HG03558 (cell line): Measurements from ENCODE around the gene TAF5L.
"Not testable (repeated sequence)": the region's sequence is repeated elsewhere in the genome, so short reads cannot be mapped to it uniquely, and the experiment has no call there.

Source experiments
- ATAC-seq: cut with Tn5 transposase; IDR thresholded peaks from one replicate; pipeline ENCODE4 v1.9.1; 2021; ENCODE audit warnings: moderate number of reproducible peaks; ENCODE audit not compliant: unreplicated experiment; ENCODE audit errors: extremely low read depth

TAF5L gene

DNA sequence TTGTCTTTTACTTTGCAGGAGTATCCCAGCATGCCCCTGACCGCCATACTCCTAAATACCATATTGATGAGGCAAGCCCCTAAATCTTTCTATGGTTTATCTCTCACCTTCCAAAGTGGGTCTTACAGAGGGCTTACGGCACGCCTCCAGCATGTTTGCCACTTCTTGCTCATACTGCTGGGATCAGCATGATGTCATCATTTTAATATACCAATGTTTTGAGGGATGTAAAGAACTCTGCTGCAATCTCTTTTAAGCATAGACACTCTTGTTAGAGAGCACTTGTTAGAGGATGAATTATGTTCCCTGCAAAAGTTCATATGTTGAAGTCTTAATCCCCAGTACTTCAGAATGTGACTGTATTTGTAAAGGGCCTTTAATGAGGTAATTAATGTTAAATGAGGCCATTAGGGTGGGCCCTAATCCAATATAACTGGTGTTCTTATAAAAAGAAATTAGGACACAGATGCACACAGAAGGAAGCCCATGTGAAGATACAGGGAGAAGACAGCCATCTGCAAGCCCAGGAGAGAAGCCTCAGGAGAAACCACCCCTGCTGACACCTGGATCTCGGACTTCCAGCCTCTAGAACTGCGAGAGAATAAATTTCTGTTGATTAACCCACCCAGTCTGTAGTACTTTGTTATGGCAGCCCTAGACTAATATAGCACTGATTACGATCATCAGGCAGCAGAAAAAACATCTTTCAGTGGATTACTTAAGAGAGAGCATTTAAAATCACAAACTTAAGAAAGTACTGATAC lies 51.1 kb downstream of the TAF5L start:
- ATAC-seq = no peak

DNA sequence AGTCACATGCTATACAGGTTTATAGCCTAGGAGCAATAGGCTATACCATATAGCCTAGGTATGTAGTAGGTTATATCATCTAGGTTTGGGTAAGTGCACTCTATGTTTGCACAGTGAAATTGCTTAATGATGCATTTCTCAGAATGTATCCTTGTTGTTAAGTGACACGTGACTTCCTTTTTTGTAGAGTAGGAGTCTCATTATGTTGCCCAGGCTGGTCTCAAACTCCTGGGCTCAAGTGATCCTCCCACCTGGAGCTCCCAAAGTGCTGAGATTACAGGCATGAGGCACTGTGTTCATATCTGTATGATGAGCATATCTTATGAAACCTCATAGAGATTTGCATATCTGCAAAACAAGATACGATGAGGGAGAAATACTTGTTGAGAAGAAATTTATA lies 53.6 kb downstream of the TAF5L start:
- ATAC-seq = no peak

DNA sequence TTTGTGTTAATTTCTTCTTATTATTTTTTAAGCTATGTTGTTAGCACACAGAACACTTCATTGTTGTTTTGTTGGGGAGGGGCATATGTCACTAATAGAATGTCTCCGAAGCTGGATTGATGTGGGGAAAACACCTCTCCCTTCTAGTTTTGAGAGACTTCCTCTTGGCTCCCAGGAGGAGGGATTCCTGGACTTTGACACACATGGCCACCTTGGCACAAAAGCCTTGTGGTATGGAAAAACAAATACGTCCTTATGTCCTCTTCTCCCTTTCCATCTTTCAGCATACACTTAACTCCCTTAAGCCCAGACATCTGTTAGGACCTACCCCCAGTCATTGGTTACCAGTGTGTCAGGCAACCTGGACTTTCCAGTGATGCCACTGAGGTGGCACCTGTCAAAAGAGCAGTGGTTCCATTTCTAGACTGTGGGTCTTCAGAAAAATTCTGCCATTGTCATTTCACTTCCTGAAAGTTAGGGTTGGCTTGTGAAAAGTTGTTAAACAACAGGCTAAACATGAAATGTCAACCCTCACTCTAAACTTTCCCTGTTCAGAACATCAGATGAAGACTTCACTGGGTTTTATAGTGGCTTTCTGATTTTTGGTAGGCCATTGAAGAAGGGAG lies 54.9 kb downstream of the TAF5L start:
- no peak for ATAC-seq

DNA sequence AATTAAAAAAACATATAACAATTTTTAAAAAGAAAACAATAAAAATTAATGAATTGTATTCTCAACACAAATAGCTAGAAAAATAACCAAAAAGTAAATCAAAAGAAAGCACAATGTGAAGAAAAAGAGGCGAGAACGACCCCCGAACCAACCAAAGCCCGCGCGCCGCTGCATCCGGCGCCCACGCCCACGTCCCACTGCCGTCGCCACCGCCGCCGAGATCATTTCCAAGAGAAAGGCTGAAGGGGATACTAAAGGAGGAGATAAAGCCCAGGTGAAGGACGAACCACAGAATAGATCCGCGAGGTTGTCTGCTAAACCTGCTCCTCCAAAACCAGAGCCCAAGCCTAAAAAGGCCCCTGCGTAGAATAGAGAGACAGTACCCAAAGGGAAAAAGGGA lies 55.6 kb downstream of the TAF5L start:
- no peak for ATAC-seq

DNA sequence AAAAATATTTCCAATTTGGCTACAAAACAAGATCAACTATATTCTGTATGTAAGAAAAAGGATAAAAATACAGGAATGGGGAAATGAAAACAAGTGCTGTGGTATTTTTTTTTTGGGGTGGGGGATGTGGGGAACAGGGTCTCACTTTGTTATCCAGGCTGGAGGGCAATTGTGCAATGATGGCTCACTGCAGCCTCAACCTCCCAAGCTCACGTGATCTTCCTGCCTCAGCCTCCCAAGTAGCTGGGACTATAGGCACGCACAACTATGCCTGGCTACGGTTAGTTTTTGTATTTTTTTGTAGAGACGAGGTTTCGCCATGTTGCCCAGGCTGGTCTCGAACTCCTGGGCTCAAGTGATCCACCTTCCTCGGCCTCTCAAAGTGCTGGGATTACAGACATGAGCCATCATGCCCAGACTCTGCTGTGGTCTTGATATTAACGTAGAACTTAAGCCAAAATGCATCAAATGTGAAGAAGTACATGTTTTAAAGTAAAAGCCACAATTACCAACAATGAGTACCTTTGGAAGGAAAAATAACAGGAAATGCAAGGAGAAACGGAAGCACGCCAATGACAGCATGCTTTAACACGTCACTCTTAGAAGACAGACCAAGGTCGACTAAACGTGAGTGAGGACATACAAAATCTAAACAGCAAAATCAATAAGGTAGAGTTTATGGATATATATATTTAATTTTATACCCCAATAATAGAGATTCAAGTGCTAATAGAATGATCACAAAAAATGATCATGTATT lies 58.6 kb downstream of the TAF5L start:
- no peak for ATAC-seq

DNA sequence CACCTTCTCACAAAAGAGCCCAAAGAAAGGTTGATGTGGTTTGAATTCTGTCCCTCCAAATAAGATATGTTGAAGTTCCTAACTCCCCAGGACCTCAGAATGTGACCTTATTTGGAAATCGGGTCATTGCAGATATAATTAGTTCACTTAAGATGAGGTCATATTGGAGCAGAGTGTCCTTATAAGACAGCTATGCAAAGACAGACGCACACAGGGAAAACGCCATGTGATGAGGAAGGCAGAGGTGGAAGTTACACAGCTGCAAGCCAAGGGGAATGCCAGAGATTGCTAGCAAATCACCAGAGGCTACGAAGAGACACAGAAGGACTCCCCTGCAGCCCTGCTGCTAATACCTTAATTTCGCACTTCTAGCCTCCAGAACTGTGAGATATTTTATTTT lies 62.2 kb downstream of the TAF5L start:
- no peak for ATAC-seq

DNA sequence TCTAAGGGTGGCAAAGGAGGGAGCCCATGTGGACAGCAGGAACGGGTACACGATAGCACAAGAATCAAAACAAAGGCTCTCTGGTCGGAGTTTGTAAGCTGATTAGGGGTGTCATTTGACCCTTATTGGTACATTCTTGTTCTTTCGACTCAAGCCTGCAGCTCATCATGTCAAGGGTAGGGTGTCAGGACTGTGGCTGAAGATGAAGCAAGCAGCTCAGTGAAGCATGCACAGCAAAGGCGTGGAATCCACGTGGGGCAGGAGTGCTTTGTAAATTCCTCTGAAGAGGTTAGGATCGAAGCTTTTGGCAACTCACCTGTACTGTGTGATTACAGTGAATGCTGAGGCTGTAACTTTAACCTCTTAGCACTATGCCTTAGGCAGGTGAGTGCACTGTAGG lies 62.7 kb downstream of the TAF5L start:
- ATAC-seq = no peak

DNA sequence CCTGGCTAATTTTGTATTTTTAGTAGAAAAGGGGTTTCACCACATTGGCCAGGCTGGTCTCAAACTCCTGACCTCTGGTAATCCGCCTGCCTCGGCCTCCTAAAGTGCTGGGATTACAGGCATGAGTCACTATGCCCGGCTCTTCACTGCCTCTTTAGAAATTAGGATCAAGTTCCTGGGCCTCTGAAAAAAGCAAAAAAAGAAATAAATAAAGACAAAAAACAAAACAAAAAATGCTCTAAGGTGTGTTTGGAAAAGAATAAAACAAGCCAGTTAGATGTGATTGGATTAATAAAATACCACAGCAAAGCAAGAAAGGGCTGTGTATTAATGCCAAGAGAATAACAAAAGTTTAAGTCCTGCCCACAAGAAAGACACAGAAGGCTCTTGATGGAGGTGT lies 63.2 kb downstream of the TAF5L start:
- ATAC-seq = no peak

DNA sequence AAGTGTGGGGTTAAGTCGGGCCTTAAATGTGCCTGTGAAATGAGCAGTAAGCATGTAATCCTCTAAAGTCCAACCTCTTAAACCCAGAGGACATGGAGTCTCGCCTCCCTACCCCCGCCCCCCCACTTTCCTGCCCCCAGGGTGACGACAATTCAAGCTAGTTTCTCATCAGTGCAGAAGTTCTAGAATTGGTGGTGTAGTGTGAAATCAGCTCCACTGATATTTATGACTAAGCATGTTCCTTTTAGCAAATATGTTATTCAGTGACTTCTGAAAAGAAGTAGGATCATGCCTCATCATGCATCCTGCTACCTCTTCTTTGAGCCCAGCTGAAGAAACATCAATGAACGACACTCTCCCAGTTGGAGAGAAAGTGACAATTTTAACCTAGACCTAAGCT lies 64.8 kb downstream of the TAF5L start:
- ATAC-seq = no peak

DNA sequence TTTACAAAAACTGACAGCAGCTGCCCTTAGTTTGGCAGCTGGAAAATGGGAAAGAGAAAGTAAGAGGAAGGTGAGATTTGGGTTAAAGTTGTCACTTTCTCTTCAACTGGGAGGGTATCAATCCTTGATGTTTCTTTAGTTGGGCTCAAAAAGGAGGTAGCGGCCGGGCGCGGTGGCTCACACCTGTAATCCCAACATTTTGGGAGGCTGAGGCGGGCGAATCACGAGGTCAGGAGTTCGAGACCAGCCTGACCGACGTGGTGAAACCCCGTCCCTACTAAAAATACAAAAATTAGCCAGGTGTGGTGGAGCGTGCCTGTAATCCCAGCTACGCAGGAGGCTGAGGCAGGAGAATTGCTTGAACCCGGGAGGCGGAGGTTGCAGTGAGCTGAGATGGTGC lies 65.8 kb downstream of the TAF5L start:
- not testable (repeated sequence) for ATAC-seq

DNA sequence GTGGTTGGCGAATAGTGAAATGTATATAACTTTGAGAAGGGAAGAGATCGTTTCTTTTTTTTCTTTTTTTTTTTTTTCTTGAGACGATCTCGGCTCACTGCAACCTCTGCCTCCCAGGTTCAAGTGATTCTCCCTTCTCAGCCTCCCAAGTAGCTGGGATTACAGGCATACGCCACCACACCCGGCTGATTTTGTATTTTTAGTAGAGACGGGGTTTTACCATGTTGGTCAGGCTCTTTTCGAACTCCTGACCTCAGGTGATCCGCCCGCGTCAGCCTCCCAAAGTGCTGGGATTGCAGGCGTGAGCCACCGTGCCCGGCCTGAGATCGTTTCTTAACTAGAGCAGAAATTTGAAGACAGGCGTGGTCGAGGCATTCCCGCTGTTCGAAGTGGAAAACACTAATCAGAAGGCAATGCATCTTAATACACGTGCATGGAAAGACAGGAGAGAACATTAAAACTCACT lies 66.6 kb downstream of the TAF5L start:
- not testable (repeated sequence) for ATAC-seq

DNA sequence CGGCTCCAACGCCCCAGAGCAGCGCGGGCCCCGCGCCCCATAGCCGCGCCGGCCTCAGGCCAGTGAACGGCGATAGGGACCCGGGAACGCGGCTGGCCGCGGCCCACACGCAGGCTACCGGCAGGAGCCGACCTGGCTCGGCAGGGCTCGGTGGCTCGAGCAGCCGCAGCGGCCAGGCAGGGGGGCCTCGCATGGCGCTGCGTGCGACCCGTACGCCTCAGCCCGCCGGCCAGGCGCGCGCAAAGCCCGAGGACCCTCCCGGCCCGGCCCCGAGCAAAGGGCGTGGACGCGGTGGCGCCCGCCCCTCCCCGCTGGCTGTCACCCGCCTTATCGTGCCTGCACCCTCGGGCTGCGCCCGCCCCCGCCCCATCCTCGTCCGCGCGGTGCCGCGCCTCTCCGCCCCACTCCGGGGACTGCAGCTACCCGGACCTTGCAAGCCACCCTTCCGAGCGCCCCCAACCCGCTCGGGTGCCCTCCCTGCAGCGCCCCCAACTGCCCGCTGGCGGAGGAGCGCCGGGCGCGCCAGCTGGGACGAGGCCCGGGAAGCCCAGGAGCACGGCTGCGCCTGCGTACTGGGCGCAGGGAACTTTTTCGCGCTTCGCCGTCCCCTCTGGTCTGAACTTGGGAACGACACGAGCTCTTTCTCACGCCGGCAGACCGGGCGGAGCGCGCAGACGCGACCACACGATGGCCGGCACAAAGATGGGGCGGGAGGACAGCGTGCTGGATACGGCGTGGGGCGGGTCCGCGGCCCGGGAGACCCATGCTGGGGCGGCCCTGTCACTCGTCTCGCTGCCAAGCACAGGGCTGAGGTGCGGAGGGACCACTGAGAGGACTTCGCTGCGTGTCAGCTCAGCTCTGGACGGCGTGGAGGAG lies 67.2 kb downstream of the TAF5L start, which contains the start of gene ABCB10:
Gene ABCB10 (minus strand): TSS at position 248 of the 876 bp plus-strand sequence. CDS start 55 bp downstream, at position 193.
- peak; percentile 44 for ATAC-seq

DNA sequence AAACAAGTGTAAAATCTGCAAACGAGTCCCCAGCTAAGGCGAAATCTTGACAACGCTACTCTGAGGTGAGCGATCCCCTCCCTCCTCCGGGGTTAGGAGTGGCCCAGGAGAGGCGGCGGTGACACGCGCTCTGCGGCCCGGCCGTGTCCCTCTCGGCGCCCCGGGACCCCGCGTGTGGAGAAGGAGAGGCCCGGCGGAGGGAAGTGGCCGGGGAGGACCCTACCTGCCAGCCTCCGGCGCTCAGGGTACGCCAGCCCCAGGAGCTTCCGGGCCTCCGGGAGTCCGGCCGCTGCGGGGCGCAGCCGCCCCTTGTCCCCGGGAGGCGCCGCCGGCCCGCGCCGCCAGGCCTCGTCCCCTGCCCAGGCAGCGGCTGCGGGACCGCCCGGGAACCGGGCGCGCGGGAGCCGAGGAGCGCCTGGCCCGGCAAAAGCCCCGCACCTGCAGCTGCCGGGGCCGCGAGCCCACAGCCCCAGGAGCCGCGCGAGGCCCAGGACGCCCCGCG lies 68.0 kb downstream of the TAF5L start:
- peak; percentile 5 for ATAC-seq

DNA sequence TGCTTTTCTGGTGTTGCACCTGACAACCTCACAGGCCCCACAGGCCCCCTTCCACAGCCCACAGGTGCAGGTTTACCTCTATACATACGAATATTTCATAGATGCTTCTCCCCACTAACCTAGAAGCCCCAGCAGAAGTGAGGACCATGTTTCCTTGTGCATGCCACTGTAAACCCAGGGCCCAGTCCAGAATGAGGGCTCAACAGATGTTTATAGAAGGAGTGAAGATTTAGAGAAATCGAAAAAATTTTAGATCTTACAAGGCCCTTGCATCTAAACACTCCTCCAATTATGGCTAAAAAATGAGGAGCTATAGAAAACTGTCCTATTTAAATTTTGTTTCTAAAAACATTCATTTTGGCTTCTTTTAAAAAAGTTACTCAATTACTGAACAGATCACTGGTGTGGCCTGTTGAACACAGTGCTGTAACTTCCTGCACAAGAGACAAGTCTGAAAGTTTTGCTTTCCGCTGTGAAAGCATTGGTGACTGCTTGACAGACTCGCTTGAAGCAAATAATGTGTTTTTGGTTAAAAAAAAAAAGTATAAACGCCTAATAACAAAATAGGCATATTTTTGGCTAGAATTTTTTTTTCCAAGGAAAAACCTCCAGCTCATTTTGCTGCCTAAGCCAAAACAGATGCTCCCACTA lies 68.6 kb downstream of the TAF5L start:
- no peak for ATAC-seq

DNA sequence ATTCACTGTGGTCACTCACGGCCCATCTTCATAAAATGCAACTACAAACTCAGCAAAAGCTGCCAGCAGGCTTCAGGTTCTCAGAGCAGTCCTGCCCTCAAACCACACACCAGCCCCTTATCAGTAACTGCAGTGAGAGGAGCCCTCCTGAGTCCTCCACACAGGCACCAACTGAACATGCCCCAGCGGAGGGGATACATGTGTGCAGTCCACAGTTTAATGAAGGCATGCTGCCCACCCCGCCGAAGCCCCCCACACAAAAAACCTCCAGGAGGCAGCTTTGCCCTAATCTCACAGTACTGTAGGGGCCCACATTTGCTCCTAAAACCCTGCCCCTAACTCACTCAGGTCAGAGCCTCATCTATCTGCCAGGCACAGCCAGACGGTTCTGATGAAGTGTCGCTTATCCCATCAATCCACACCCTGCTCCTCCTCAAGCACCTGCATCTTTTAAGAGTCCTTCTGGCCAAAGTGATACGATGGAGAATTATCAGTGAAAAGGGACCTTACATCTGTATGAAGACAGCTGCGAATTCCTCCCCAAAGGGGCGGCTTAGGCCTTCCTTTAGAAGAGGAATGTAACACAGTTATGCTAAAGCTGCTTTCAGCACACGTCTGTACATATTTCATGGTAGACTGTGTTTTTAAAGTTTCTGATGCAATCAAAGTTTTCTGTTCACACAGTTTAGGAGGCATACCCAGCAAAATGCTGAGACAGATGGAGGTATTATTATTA lies 70.9 kb downstream of the TAF5L start:
- ATAC-seq = no peak

DNA sequence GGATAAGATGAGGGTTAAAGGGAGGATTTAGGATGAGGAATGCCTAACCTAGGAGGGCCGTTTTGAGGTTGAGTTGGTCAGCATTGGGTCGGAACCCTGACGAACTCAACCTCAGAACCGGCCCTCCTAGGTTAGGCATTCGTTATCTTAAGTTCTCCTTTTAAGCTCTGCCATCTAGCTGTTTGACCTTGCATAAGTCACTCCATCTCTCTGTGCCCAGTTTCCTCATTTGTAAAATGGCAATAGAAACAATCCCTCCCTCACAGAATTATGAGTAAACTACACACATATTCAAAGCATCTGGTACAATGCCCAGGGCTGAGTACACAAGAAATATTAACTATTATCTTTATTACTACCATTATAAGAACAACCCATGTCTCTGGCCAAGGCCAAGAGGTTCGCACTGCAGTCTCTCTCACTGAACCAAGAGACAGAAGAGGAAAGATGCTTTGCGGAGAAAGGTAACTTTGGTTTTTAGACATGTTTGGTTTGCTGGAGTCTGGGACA lies 72.2 kb downstream of the TAF5L start:
- no peak for ATAC-seq

DNA sequence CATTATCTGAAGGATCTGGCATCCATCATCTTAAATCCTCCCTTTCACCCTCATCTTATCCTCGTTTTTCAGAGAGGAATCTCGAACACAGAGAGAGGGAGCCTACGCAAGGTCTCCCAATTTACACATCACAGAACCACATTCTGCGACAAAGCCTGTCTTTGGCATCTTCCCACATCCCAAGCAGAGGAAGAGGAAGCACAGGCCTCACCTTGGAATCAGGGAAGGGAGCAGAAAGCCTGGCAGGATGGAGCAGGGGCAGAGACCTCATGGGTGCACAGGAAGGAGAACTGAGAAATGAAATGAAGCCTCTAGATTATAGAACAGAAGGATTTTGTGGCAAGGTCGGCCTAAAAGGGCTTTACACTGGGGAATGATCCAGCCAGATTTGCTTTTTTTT lies 73.2 kb downstream of the TAF5L start:
- ATAC-seq = no peak

DNA sequence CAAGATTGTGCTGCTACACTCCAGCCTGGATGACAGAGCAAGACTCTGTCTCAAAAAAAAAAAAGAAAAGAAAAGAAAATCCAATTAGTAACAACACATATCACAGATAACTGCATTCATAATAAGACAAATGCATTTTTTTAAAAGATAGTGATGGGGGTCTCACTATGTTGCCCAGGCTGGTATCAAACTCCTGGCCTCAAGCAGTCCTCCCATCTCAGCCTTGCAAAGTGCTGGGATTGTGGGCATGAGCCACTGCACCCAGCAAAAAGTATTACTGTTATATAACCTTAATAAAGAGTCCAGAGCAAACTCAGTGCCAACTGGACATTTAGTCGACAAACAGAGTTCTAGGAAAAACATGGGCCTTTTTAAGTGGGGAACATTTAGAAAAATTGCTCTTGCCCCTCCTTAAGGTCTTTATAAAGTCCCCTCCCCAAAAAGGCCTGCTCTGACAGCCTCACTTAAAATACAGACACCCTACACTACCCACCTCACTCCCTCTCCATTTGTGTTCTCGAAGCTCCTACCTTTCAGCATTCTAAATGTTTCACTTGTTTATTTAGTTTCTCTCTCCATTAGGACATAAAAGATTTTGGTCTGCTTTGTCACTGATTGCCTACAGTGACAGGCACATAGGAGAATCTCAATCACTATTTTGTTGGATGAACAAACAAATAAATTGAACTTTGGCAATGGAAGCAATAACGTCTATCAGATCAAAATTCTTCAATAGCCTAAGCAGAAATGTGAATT lies 74.9 kb downstream of the TAF5L start:
- ATAC-seq = no peak
